ENCODE results near the gene LRP1B. TPM values are rescaled to one million over a fixed set of nuclear protein-coding genes. Genes with fewer than 3 reads are reported as not detected.

LRP1B gene
- total RNA-seq, 1 experiment from 2014 or later: 0.52 TPM

DNA sequence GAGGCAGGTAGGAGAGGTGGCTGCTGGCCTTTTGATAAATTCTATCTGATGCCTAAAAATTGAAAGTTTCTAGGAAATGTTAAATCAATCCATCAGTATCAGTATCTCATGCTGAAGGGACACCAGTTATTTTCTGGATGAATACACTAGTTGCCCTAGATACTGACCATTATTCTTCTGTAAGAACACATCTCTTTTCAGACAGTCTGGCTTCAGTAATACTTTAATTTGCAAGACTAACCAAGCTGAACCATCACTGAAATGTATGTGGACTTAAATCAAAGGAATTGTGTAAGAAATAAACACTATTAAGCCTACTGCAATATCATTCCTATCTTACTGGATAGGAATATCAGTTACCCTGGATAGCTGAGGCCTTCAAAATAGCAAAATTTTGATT is 1546.3 kb downstream of the LRP1B start (continued):
- TF ChIP-seq, protein P1, sequence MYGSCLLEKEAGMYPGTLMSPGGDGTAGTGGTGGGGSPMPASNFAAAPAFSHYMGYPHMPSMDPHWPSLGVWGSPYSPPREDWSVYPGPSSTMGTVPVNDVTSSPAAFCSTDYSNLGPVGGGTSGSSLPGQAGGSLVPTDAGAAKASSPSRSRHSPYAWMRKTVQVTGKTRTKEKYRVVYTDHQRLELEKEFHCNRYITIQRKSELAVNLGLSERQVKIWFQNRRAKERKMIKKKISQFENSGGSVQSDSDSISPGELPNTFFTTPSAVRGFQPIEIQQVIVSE (CRISPR knock-in tag; IDR thresholded peaks at IDR 0.05; ENCODE audit: borderline replicate concordance): no peak
- TF ChIP-seq NR1H2 (CRISPR knock-in tag; IDR thresholded peaks at IDR 0.05) (no peak), MXD4 (CRISPR knock-in tag; IDR thresholded peaks at IDR 0.05; ENCODE audit: borderline replicate concordance) (no peak)
- TF ChIP-seq, protein P2, sequence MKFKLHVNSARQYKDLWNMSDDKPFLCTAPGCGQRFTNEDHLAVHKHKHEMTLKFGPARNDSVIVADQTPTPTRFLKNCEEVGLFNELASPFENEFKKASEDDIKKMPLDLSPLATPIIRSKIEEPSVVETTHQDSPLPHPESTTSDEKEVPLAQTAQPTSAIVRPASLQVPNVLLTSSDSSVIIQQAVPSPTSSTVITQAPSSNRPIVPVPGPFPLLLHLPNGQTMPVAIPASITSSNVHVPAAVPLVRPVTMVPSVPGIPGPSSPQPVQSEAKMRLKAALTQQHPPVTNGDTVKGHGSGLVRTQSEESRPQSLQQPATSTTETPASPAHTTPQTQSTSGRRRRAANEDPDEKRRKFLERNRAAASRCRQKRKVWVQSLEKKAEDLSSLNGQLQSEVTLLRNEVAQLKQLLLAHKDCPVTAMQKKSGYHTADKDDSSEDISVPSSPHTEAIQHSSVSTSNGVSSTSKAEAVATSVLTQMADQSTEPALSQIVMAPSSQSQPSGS (CRISPR knock-in tag; IDR thresholded peaks at IDR 0.05; ENCODE audit: borderline replicate concordance, low read depth): no peak

DNA sequence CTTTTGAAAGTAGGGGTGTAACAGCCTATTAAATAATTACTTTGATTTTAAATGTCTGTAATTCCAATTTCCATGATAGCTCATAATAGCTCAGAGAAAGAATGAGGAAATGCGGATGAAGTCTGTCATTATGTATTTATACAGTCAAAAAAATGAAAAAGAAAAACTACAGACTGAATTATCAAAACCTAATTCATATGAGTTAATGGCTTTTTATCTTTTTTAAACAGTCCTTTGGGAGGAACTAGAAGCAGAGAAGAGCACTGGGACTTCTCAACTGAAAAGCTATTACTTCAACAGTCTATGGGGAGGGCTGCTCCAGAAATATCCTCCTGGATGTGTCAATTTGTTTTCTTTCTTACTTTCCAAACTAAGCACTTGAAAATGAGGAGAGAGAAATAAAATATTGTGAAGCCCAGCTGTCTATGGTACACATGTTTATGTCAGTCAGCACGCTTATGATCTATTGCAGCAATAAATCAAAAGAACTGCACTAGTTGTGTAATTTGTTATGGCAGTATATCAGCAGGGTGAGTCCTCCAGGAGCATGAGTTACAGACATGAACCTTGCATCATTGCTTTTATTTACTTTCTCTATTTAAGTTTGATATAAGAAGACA is 1550.2 kb downstream of the LRP1B start:
- H3K27me3 Mint-ChIP-seq (ENCODE audit: low read depth): no peaks in the 10 kb centered on the region
- H3K4me3 Mint-ChIP-seq: no peak overlapping the region
- H3K27ac Mint-ChIP-seq: no peak overlapping the region
- DNase-seq (ENCODE audit: low spot score) (no peak), ATAC-seq (no peak)
- H3K36me3 Mint-ChIP-seq: no peaks in the 10 kb centered on the region
- ChIA-PET POLR2A (no interaction called here), CTCF (no interaction called here)
- peaks cover 4% of the 10 kb centered on the region; the same call in 1 of the 2 replicates for H3K9me3 Mint-ChIP-seq
- TF ChIP-seq EMX1 (CRISPR knock-in tag; IDR thresholded peaks at IDR 0.05): no peak
- no peak for TF ChIP-seq NR3C1 (CRISPR knock-in tag; conservative IDR thresholded peaks at IDR 0.05; ENCODE audit: low read depth)
- no peak for TF ChIP-seq SOX15 (CRISPR knock-in tag; IDR thresholded peaks at IDR 0.05)
- no peak for TF ChIP-seq TP53 (CRISPR knock-in tag; IDR thresholded peaks at IDR 0.05)
- TF ChIP-seq, protein P3, sequence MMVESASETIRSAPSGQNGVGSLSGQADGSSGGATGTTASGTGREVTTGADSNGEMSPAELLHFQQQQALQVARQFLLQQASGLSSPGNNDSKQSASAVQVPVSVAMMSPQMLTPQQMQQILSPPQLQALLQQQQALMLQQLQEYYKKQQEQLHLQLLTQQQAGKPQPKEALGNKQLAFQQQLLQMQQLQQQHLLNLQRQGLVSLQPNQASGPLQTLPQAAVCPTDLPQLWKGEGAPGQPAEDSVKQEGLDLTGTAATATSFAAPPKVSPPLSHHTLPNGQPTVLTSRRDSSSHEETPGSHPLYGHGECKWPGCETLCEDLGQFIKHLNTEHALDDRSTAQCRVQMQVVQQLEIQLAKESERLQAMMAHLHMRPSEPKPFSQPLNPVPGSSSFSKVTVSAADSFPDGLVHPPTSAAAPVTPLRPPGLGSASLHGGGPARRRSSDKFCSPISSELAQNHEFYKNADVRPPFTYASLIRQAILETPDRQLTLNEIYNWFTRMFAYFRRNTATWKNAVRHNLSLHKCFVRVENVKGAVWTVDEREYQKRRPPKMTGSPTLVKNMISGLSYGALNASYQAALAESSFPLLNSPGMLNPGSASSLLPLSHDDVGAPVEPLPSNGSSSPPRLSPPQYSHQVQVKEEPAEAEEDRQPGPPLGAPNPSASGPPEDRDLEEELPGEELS (CRISPR knock-in tag; IDR thresholded peaks at IDR 0.05): no peak
- TF ChIP-seq, protein P4, sequence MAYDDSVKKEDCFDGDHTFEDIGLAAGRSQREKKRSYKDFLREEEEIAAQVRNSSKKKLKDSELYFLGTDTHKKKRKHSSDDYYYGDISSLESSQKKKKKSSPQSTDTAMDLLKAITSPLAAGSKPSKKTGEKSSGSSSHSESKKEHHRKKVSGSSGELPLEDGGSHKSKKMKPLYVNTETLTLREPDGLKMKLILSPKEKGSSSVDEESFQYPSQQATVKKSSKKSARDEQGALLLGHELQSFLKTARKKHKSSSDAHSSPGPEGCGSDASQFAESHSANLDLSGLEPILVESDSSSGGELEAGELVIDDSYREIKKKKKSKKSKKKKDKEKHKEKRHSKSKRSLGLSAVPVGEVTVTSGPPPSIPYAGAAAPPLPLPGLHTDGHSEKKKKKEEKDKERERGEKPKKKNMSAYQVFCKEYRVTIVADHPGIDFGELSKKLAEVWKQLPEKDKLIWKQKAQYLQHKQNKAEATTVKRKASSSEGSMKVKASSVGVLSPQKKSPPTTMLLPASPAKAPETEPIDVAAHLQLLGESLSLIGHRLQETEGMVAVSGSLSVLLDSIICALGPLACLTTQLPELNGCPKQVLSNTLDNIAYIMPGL (CRISPR knock-in tag; IDR thresholded peaks at IDR 0.05): no peak
- TF ChIP-seq GTF2I (CRISPR knock-in tag; conservative IDR thresholded peaks at IDR 0.05): no peak
- TF ChIP-seq ZNF416 (CRISPR knock-in tag; IDR thresholded peaks at IDR 0.05): no peak
- TF ChIP-seq, protein P5, sequence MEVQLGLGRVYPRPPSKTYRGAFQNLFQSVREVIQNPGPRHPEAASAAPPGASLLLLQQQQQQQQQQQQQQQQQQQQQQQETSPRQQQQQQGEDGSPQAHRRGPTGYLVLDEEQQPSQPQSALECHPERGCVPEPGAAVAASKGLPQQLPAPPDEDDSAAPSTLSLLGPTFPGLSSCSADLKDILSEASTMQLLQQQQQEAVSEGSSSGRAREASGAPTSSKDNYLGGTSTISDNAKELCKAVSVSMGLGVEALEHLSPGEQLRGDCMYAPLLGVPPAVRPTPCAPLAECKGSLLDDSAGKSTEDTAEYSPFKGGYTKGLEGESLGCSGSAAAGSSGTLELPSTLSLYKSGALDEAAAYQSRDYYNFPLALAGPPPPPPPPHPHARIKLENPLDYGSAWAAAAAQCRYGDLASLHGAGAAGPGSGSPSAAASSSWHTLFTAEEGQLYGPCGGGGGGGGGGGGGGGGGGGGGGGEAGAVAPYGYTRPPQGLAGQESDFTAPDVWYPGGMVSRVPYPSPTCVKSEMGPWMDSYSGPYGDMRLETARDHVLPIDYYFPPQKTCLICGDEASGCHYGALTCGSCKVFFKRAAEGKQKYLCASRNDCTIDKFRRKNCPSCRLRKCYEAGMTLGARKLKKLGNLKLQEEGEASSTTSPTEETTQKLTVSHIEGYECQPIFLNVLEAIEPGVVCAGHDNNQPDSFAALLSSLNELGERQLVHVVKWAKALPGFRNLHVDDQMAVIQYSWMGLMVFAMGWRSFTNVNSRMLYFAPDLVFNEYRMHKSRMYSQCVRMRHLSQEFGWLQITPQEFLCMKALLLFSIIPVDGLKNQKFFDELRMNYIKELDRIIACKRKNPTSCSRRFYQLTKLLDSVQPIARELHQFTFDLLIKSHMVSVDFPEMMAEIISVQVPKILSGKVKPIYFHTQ (CRISPR knock-in tag; IDR thresholded peaks at IDR 0.05): no peak
- no peak for TF ChIP-seq MXD4 (CRISPR knock-in tag; IDR thresholded peaks at IDR 0.05; ENCODE audit: borderline replicate concordance)
- no peak for TF ChIP-seq NR2C2 (CRISPR knock-in tag; IDR thresholded peaks at IDR 0.05)
- no peak for TF ChIP-seq FOXK1 (CRISPR knock-in tag; IDR thresholded peaks at IDR 0.05)
- H3K4me1 Mint-ChIP-seq: no peaks in the 10 kb centered on the region

All from WTC11 (cell line).